Tibial nerve (tissue), 4 donors: ENCODE data around the gene NOX3.

Experiments
- EP300 ChIP-seq, 2 donors: sonication (generic); formaldehyde crosslinking; IDR thresholded peaks; one replicate each; pipeline ENCODE4 v1.6.1; 2017; ENCODE audit warnings: antibody characterized with exemption in 2 of 2, mild to moderate bottlenecking in 1 of 2
- TF ChIP-seq, protein P1 (sequence below), 5 experiments: fragments of 200-600 bp in 3 of 5; fragments of 450-650 bp in 2 of 5; sonication (generic) in 3 of 5; IDR thresholded peaks; one replicate each; pipeline ENCODE4 v1.5.1; 2016 to 2019; ENCODE audit warnings: antibody characterized with exemption in 5 of 5, mild to moderate bottlenecking in 3 of 5, moderate library complexity in 2 of 5

- TF ChIP-seq, protein P1, sequence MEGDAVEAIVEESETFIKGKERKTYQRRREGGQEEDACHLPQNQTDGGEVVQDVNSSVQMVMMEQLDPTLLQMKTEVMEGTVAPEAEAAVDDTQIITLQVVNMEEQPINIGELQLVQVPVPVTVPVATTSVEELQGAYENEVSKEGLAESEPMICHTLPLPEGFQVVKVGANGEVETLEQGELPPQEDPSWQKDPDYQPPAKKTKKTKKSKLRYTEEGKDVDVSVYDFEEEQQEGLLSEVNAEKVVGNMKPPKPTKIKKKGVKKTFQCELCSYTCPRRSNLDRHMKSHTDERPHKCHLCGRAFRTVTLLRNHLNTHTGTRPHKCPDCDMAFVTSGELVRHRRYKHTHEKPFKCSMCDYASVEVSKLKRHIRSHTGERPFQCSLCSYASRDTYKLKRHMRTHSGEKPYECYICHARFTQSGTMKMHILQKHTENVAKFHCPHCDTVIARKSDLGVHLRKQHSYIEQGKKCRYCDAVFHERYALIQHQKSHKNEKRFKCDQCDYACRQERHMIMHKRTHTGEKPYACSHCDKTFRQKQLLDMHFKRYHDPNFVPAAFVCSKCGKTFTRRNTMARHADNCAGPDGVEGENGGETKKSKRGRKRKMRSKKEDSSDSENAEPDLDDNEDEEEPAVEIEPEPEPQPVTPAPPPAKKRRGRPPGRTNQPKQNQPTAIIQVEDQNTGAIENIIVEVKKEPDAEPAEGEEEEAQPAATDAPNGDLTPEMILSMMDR (IDR thresholded peaks at IDR 0.05), result no peak
- no peak for TF ChIP-seq EP300 (IDR thresholded peaks at IDR 0.05)
These were observed 71.2 kb downstream of the NOX3 start for GRCh38 chr6:155384321-155384952.
